Fibroblast of skin of left quadriceps (primary cell): Measurements from ENCODE around the gene CADPS2.
"Not testable (repeated sequence)": the region's sequence is repeated elsewhere in the genome, so short reads cannot be mapped to it uniquely, and the experiment has no call there.

Experiments used
- DNase-seq, 2 experiments: peaks; one replicate each; pipeline ENCODE4 v3.0.0-alpha.2; 2013; ENCODE audit warnings: low read depth in 2 of 2

Gene CADPS2

DNA sequence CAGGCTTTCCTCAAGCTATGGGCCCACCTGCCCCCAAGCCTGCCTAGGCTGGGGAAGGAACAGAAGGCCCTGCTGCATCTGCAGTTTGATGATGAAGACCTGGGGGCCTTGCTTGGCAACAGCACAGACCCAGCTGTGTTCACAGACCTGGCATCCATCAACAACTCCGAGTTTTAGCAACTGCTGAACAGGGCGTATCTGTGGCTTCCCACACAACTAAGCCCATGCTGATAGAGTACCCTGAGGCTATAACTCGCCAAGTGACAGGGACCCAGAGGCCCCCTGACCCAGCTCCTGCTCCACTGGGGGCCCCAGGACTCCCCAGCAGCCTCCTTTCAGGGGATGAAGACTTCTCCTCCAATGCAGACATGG, 36.3 kb downstream of the CADPS2 start:
- no peak for DNase-seq

DNA sequence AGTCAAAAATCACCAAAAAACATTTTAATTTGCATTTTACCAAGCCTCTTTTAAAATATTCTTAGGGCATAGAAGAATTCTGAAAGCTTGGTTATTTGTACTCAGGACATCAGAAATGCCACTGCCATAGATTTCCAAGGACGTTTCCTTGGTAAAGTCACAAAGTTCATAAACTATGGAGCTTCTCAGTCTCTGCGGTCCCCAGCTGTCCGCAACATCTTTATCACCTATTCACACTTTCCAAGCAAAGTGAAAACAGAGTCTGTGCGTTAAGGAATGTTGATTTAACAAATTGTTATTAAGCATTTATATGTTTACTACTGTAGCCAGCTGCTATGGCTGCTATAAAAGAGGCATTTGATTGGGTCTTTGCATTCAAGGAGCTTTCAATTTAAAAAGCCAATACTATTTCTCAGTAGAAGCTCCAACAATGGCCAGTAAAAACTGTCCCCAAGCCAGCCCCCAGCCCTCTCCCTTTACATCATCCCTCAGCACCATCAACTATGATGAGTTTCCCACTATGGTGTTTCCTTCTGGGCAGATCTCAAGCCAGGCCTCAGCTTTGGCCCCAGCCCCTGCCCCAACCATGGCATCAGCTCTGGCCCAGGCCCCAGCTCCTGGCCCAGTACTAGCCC, 36.8 kb downstream of the CADPS2 start:
- no peak for DNase-seq

DNA sequence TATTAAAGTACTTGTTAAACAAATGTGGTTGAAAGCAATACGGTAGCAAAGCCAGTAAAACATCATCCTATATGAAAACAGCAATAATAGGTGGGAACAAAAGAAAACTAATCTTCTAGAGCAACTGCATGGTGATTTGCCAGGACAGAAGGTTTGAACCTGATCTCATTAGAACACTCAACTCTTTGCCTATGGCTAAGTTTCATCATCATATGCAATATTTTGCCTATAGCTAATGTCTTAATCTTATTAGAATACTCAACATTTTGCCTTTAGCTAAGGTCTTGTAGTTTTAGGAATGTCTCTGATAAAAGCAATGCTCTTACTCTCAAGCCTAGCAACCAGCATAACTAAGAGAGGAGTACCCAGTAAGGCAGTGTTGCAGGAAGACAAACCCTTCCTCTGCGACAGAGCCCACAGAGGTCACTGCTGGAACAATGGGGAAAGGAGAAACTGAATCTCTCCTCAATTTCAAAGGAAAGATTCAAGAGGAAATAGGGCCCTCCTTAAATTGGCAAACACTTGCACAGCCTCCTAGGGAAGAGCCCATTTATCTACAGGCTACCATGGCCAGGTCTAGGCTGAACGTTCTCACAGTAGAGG, 38.3 kb downstream of the CADPS2 start:
- DNase-seq, result no peak

DNA sequence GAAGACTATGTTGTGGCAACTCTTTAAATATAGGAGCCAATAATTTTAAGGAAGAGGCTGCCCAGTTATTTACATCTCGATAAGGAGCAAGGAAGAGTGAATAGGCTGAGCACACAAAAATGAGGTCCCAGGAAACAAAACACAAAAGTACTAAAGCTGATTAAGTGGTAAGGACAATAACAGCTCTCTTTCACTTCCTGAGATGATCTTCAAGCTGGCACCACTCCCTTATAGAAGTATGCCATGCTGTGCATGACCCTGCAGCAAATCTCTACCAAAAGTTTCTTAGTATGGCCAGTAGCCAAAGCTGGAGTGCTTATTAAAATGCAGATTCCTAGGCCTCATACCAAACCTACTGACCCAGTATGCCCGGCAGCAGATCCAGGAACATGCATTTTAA, 39.7 kb downstream of the CADPS2 start:
- no peak for DNase-seq

- no peak for DNase-seq
These were observed 41.0 kb downstream of the CADPS2 start for GRCh38 chr7:122845286-122845685.

- no peak for DNase-seq
These were observed 41.9 kb downstream of the CADPS2 start for GRCh38 chr7:122844191-122844988.

- DNase-seq, result no peak
These were observed 43.3 kb downstream of the CADPS2 start for GRCh38 chr7:122842971-122843370.

- DNase-seq, result not testable (repeated sequence)
These were observed 50.0 kb downstream of the CADPS2 start for GRCh38 chr7:122836286-122836685.

- DNase-seq, result not testable (repeated sequence)
These were observed 51.7 kb downstream of the CADPS2 start for GRCh38 chr7:122834571-122834942.

DNA sequence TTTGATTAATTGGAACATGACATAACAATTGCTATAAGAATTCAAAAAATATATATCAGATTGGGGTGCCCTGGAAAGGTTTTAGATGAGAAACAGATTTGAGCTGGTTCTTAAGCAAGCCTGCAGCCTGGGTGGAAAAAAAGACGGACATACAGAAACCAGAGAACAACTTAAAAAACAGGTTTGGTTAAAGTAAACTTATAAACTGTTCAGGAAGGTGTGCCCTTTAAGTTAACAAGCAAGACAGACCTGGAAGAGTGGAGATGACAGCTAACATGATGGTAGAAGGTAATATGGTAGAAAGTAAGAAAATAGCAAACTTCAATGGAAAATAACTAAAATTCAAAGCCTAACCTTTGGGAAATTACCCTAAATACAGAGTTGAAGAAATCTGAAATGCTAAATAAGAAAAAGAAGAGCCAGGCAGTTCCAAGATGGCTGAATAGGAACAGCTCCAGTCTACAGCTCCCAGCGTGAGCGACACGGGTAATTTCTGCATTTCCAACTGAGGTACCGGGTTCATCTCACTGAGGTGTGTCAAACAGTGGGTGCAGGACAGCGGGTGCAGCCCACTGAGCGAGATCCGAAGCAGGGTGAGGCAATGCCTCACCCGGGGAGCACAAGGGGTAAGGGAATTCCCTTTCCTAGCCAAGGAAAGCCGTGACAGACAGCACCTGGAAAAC, 52.2 kb downstream of the CADPS2 start:
- DNase-seq, result no peak

GRCh38 chr7:122831436-122831835, 54.8 kb downstream of the CADPS2 start:
- DNase-seq, result no peak

DNA sequence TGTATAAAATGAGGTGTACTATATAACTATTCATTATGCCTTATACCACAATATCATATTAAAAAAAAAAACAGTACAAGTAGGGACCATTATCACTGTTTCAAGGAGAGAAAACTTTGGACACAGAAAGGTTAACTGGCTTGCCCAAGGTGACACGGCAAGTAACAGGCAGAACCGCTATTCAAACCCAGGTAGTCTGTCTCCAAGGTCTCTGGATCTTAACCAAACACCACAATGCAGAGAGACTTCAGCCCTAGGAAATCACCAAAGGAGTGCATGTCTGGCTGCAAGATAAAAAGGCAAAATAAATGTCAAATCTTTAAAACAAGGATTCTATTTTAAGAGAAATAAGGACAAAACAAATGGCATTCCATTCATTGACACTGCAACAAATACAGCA, 56.3 kb downstream of the CADPS2 start:
- DNase-seq, result no peak

DNA sequence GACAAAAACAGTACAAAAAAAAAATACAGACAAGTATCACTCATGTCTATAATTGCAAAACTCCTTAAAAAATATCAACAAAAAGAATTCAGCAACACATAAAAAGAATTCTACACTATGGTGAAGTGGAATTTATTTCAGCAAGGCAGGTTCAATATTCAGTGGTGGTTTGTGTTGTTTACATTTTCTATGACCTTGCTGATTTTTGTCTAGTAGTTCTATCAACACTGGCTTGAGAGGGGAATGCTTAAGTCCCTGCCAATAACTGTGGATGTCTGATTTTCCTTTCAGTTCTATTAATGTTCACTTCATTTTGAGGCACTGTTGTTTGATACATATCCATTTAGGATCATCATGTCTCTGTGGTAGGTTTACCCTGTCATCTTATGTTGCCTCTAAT, 58.5 kb downstream of the CADPS2 start:
- DNase-seq, result no peak

DNA sequence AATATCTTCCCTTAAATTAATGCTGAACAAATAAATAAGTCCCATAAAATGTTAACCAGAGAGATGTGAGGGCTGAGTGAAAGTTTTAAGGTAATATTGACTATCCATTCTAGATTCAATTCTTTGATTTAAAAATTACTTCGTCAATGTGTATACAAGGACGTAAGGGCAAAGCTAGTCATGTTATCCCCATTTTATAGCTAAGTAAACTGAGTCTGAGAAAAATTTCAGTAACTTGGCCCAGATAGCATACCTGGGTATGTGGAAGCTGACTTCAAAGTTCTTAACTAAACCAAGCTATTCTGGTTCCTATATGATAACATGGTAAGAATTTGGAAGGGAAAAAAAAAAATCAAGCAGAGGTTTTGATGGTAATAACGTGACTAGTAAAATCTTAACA, 72.4 kb downstream of the CADPS2 start:
- no peak for DNase-seq

- no peak for DNase-seq
These were observed 82.4 kb downstream of the CADPS2 start for GRCh38 chr7:122803851-122804250.

GRCh38 chr7:122803323-122803722, 82.9 kb downstream of the CADPS2 start:
- DNase-seq, result no peak

DNA sequence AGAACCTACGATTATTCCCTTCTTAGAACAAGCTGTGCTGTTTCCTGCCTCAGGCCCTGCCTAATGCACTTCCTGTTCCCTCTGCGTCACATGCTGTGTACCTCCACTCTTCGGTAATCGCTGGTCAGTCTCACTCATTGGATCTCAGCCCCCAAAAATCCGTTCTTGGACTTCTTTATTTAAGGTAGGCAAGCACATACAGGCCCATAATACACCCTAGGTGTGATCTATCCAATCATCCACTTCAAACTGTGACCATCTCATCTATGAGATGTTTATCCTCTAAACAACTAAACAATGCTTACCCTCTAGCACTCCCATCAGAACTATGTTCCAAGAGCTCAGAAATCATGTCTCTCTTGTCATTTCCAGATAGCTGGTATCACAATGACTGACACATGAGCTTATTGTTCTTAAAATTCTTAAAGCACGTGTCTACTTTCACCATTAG, 83.9 kb downstream of the CADPS2 start:
- no peak for DNase-seq

DNA sequence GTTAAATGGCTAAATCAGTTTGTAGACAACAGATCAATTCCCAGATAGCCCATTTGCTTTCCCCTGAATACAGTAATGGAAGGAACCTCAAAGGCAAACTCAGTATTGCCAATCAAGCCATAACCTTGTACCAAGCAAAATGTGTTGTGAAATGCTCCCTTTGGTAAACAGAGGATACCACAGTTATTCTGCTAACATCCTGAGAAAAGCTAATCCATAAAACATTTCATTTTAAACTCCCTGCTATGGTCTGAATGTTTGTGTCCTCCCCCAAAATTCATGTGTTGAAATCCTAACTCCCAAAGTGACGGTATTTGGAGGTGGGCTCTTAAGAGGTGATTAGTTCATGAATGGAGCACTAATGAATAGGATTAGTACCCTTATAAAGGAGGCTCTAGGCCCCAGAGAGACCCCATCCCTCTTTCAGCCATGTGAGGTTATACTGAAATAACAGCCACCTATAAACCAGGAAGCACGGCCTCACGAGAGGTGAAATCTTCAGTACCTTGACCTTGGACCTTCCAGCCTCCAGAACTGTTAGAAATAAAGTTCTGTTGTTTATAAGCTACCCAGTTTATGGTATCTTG, 94.2 kb downstream of the CADPS2 start:
- no peak for DNase-seq

DNA sequence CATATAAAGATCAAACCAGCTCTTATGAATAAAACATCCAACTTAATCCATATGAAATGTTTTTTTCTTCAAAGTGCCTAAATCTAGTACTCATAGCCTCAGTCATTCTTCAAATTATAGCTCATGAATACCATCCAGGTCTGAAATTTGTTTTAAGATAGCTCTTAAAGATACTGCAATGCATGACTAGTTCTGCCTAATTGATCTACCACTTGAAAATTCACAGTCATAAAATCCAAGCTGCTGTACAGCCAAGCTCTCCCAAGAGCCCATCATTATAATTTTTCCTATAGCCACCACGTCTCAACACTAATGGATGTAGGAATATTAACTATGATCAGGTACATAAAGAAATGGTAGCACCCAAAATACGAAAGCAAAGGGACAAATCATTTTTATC, 95.7 kb downstream of the CADPS2 start:
- no peak for DNase-seq

- DNase-seq, result no peak
These were observed 96.1 kb downstream of the CADPS2 start for GRCh38 chr7:122790132-122790531.

DNA sequence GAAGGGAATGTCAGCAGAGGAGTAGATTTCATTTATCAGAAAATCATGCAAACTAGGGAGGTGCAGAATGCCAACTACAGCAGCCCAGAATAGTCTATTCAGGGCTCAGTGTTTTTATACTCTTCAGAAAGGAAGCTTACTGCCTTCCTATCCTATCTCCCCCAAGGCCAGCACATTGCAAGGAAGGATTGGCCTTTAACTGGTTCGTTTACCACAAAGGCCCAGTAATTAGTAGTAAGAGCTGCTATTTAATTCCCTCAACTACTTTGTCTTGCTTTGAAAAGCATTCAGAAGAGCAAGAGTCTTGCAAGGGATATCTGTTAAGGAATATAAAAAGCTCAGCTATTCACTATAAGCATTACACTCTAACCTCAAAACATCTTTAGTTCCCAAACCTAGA, 97.1 kb downstream of the CADPS2 start:
- DNase-seq, result no peak

- DNase-seq, result peak; percentile 1 to 3
These were observed 115.4 kb downstream of the CADPS2 start for GRCh38 chr7:122770686-122771335.
